GM21737 (cell line): ENCODE measurements around the gene NADK2.
"Not testable (repeated sequence)": the region's sequence is repeated elsewhere in the genome, so short reads cannot be mapped to it uniquely, and the experiment has no call there.

ENCODE experiments used
- ATAC-seq: cut with Tn5 transposase; IDR thresholded peaks from one replicate; pipeline ENCODE4 v1.9.1; 2021; ENCODE audit warnings: mild to moderate bottlenecking, moderate library complexity; ENCODE audit not compliant: unreplicated experiment

NADK2 gene, protein sequence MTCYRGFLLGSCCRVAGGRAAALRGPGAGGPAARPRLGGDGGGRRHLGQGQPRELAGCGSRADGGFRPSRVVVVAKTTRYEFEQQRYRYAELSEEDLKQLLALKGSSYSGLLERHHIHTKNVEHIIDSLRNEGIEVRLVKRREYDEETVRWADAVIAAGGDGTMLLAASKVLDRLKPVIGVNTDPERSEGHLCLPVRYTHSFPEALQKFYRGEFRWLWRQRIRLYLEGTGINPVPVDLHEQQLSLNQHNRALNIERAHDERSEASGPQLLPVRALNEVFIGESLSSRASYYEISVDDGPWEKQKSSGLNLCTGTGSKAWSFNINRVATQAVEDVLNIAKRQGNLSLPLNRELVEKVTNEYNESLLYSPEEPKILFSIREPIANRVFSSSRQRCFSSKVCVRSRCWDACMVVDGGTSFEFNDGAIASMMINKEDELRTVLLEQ

DNA sequence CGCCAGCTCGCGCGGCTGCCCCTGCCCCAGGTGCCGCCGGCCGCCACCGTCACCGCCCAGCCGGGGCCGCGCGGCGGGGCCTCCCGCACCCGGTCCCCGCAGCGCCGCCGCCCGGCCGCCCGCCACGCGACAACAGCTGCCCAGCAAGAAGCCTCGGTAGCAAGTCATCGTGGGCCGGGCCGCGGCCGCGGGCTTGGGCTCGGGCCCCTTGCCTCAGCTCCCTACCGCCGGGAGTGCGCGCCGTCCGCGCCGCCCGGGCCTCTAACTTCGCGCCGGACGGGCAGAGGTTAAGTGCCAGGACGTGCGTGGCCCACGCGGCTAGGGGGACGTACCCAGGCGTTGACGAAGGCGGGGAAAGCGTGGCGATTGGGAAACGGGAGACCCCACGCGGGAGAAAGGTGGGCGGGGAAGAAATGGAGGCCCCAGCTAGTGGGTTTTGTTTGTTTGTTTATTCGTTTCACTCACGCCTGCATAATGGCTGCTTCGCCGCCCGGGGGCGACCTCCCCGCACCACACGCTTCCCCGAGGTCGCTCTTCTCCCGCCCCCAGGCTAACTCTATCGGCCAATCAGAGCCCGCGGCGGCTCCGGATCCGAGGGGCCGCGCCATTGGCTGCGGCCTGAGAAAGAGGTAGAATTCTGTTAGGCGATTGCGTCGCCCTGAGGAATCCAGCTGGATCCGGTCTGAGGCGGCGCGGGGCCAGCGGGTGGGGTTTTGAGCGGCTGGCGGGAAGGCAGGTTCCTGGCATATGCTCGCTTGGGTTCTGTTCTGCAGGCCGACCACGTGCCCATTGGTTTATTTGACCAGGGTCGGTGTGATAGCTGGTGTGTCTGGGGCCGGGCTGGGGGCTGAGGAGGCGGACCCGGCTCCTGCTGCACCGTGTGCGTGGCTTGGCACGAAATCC, at the start of gene NADK2:
NADK2 (minus strand) TSS at position 295 of the 903 bp plus-strand sequence; CDS start at position 168, 127 bp downstream.
- peak; percentile 92 for ATAC-seq

DNA sequence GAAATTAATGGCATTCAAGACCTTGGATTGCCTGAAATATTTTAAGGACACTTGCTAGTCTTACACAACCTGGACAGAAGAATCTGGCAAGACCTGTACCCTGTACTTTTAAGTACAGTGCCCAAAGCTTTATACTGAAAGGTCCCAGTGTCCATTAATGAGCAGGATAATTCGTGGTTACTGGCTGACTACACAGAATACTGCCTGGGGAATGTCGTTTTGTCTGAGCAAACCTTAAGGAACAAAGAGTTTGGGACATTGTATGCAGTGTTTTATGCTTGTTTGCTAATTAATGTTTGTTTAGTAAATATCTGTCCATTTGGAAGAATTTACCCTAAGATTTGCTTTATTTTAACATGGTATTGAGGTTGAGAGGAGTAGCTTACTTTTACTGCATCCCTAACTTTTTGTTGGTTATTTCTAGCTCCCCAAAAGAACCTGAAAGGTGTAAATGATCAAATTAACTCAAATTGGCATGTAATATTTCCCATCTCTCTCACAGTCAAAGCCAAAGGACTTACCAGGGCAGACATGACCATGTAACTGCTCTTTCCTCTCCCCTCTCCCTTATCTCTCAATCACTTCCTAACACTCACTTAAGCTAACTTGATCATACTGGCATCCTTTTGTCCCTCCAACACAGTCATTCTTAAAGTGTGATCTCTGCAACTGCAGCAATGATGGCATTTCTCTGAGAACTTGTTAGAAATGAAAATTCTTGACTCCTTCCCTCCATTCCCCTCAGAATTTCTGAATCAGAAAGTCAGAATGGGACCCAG, 44.3 kb upstream of the NADK2 start:
- no peak for ATAC-seq

DNA sequence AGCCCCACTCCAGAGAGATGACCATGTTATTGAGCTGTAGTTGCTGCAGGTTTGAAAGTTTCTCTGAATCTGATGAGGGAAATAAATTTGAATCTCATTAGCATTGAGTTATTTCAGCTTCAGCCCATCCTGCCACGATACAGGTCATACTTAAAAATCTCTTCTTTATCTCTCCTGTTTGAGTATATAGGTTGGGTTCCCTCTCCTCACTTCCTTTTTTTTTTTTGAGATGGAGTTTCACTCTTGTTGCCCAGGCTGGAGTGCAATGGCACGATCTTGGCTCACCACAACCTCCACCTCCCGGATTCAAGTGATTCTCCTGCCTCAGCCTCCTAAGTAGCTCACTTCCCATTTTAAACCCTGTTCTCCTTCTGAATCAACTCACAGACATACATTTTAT, 42.0 kb upstream of the NADK2 start:
- not testable (repeated sequence) for ATAC-seq

DNA sequence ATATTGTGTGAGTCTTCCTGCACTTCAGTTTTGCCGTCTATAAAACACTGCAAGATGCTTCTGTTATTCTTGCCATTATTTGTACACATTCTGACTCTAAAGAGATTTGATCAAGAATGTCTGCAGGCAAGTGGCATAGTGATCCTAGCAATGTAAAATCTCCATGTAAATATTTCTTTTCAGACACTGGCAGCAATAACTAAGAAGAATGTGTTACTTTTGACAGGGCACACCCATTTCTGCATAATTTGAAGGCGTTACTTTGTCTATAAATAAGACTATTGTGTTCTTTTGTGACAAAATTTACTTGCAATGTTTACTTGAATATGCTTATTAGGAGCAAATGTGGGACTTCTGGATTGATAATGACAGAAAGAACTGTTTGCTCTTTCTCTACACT, 39.9 kb upstream of the NADK2 start:
- ATAC-seq = no peak

DNA sequence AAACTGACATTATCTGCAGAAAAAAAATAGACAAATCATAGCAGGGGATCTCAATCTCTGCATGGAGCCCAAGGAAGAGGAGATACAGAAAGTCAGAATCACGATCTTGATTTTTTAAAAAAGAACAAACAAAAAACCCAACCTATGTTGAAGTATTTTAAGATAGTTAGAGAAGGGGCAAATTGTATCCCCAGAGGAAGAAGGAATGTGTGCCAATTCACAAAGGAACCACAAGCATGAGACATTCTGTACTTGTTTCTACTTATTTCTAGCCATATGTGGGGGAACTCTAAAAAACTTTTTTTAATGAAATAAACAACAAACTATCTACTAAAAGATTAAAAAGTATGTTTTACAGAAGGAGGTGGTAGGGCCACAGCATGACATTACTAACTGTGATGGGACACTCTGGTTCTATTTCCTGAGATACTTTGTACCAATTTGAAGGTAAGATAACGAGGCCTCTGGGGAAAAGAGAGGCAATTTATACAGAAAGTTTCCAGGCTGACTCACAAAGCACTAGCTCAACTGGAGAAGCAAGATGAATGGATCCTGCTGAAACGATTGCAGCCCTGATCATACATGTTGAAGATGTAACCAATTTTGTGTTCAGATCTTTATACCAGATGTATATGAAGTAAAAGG, 37.5 kb upstream of the NADK2 start:
- ATAC-seq = no peak

DNA sequence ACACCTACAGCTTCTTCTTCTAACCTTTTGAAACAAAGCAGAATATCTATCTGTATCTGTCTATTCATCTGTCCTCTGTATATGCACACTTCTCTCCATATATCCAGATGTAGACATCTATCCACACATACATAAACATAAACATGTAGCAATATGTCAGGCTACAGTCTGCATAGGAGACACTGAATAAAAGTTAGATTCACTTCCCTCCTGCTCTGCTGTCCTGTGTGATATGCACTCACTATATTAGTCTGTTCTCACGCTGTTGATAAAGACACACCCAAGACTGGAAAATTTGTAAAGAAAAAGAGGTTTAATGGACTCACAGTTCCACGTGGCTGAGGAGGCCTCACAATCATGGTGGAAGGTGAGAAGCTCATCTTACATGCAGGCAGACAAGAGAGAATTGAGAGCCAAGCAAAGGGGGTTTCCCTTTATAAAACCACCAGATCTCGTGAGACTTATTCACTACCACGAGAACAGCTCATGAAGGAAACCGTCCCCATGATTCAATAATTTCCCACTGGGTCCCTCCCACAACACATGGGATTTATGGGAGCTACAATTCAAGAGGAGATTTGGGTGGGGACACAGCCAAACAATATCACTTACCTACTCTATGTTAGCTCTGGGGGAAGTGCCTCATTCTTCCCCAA, 35.9 kb upstream of the NADK2 start:
- ATAC-seq = no peak

DNA sequence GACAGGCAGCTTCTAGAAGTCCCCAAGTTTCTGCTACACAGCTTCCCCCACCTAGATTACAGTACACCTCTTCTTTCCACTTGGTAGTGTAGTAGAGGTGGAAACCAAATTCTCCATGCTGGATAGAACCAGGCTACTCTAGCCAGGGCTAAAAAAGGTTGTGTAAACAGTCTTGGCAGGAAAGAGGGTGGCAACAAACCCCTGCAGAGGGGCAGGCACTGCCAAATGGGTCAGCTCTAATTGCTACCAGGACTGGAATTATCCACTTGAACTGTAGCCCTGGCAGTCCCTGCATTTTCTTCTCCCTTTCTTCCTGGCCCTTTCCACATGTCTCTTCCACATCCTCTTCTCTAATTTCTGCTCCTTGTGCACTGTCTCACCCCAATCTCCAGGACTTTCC, 35.1 kb upstream of the NADK2 start:
- ATAC-seq = no peak

DNA sequence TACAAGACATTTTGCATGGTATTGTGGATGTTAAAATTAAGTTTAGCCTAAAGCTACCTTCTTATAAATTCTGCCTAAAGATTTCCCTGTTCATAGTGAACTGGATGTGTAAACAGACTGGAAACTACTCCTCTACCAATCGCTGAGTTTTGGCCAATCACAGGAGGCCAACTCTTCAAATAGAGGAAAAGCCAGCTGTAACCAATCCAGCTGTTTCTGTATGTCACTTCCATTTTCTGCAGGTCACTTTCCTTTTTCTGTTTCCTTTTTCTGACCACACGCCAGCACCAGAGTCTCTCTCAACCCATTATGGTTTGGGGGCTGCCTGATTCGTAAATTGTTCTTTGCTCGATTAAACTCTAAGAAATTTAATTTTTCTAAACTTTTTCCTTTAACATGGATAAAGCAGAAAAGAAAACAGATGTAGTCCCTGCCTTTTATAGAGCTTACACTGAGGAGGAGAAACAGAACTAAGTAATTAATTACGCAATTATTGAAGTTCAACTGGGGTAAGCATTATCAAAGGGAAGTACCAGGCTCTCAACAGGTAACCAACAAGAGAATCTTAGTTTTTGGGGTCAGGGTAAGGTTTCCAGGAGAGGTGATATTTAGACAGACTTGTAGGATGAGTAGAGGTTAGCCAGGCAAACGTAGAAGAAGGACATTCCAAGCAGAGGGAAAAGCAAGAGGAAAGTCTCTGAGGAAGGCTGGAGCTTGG, 32.2 kb upstream of the NADK2 start:
- no peak for ATAC-seq

DNA sequence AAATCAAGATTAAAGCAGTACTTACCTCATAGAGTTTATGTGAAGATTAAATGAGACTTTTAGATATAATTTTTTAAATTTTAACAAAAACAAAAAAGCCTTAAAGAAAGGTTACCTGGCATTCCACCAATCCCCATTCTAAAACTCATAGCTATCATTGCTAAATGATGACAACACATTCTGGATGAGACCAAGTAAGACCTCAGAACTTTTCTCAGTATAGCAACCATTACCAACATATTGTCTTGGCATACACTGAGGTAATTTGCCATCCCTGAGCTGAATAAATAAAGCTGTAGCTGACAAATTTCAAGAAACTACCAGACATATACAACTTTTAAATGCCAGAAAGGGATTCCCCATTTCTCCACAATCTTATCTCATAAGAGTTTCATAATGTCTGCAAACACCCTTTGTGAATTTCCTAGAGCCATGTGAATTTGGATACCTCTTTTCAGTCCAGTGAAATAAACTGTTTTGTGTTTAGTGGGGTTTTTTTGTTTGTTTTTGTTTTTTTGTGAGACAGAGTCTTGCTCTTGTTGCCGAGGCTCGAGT, 30.5 kb upstream of the NADK2 start:
- ATAC-seq = no peak

DNA sequence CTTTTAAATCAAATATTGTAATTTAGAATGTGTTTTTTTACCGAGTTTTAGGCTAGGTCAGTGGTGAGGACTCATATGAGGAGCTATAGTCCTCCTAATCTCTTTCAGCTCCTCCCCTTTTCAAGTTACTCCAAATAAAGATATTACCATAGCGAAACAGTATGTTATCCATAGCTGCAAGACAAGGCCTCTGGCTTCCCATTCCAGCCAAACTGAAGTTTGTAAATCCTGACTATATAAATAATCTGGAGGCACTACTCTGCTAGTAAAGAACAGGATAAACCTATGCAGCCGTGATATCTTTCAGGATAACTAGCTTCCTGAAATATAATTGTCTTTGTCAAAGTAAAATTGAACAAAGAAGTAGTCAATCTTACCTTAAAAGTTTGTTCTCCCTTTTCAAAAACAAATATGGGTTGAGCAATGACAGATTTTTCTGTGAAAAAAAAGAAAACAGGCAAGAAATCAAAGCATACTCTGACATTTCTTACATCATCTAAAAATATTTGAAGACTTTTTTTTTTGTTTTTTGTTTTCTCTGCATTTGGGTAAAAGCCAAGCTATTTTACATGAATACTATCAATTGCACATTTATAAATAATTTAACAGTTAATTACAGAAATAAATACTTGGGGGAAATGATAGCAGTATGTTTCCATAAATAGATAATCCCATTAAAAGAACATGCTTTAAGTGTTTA, 29.3 kb upstream of the NADK2 start:
- ATAC-seq = no peak

DNA sequence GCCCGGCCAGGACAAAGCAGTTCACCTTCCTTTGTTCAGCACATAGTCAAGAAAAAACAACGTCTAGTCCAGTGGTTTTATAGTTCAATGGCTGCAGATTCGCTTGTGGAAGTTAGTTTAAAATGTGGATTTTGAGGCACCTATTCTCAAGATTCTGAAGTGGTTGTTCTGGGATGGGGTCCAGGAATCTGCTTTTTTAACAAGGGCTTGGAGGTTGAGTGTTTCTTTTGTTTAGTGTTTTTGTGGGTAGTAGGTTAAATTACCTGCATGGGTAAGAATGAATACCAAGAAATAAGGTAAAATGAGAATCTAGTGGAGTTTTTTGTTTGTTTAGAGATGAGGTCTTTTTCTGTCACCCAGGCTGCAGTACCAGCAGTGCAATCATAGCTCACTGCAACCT, 28.4 kb upstream of the NADK2 start:
- ATAC-seq = no peak

DNA sequence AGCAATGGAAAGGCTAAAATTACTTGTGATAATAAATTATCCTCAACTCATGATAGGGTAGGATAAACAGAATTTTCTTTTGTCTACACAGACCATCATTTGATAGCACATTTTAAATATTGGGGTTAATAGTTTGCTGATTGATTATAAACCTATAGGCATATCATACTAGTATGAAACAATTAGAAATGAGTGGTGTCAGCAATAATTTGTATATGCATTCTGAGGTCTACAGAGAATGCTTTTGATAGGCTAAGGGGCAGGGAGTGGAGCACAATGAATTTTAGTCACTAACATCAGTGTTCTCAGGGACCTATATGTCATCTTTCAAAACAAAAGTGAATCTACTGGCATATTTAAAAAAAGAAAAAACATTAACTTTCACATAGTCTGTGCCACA, 27.8 kb upstream of the NADK2 start:
- no peak for ATAC-seq

DNA sequence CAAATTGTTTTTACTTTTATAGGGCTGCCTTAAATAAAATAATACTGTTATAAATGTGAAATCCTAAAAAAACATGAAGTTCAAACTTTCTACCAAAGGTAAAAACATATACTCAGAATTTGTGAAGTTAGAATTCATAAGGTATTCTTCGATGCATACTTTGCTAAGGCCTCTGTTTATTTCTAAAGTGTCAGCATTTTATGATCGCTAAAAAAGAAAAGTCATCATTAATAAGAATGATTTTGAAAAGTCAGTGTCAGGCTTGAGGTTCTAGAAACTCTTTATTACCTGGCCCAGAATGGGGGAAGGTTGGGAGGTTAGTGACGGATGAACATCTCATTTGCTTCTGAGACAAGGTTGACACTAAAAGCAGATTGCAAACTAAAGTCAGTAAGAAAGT, 26.2 kb upstream of the NADK2 start:
- ATAC-seq = no peak

DNA sequence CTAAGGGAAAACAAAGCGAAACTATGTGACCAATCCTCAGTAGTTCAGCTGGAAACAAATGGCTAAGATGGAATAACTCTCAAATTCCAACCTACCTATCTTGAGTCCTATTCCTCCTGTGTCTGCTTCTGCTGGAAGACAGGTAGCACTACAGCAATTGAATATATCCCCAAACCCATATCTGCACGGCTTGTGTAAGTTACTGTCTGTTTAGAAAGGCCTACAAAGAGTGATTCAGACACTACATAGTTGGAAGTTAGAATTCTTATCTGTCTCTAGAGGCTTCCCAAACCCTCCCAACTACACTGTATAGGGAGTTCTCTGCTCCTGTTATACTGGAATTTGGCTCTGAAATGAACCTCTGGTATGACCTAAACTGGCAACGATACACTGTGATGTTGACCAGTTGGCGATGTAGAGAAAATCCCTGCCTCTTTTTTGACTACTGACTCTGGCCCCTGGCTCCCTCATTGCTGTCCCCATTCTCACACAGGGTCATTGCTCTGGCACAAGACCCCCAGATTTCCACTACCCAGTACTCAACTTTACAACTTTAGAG, 22.6 kb upstream of the NADK2 start:
- no peak for ATAC-seq

DNA sequence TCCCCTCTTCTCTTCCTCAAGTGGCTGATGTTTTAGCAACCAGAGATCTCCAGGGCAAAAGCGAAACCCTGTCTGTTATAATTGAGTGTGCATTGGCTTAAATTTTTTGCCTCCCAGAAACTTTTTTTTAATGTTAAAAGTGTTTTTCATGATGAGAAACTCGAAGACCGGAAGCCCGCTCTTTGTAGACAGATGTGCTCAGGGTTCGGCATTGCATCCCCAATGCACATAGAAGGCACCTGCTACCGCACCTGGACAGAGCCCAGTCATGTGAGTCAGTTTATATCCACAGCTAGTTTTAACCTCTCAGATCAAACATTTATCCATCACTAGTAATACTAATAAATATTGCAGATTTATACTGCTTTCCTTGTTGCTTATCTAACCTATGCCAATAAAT, 19.5 kb upstream of the NADK2 start:
- ATAC-seq = no peak

DNA sequence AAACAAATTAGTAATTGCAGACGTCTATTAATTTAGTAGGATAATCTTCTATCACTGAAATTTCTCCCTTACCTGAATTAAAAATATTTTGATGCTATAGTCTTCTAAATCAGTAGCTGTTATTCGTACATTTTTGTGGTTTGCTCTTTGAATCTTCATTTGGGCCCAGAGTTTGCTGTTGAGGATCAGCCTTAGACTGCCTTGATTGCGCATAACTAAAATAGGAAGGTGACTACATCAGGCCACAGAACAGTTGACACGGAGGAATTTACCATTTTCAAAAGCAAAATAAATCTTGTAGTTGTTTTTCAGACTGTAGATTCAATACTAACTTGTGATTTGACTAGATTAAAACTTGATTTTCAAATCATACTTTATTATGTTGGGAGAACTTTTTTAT, 11.8 kb upstream of the NADK2 start:
- ATAC-seq = no peak

DNA sequence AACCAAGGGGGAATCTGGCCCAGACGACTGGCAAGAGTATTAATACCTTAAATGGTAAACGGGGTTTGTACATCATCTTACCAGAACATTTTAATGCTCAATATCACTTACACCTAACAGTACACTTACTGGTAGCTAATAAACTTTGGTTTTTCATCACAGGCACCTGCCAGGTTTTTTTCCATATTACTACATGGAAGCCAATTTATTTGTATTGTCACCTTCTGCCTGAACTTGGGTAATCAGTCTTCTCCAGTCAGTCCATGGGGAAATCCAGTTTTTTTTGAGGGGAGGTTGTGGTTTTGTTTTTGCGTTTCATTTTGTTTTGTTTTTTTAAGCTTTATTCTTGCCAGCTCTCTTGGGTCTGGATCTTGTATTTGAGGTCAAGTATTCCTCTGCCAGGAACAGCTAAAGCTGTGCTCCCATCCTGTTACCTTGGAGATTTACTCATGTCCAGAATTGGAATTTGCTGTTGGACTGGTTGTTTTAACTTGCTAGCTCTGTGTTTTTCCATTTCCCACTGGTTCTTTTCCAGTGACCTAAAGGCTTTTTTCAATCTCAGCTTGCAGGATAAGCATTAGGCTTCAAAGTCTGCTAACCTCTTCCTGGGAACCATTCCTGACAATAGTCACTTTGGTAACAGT, 11.1 kb upstream of the NADK2 start:
- ATAC-seq = no peak

DNA sequence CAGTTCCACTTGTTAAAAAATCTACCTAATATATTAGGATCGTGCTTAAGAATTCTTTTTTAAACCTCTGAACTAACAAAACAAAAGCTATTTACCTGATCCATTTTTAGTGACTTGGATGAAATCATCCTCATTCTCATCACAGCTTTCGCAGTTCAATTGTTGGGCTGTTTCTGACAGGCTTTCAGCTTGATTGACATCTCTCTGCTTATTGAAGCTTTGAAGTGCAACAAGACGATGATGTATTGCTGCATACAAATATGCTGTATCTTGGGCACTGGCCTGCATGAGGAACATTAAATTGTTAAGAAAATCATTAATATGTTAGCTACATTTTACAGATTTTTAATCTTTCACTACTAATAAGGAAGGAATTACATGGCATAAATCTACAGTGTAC, 9.5 kb upstream of the NADK2 start:
- no peak for ATAC-seq
